ENCODE measurements around the gene PTTG1.

Gene PTTG1

DNA sequence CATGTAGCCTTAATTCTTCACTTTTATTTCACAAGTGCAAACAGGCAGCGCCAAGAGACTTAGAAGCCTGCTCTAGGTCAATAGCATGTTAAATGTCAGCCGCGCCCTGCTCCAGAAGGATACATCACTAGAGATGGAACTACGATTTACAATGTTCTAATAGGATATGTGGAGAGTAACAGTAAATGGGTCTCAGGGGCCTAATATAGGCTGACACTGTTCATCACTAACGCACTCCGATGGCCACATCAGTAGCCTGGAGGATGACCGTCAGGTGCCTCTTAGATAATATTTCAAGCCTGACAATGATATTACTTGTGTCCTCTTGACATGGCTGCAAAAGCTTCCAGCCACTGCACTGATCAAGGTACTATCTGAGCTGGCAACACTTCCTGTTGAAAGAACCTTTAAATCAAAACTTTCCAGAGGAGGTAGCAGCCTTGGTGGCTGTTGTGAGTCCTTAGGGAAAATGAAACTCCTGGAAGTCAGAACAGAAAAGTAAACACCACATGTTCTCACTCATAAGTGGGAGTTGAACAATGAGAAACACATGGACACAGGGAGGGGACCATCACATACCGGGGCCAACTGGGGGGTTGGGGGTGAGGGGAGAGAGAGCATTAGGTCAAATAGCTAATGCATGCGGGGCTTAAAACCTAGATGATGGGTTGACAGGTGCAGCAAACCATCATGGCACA lies 35.0 kb downstream of the PTTG1 start:
- no peak for DNase-seq

DNA sequence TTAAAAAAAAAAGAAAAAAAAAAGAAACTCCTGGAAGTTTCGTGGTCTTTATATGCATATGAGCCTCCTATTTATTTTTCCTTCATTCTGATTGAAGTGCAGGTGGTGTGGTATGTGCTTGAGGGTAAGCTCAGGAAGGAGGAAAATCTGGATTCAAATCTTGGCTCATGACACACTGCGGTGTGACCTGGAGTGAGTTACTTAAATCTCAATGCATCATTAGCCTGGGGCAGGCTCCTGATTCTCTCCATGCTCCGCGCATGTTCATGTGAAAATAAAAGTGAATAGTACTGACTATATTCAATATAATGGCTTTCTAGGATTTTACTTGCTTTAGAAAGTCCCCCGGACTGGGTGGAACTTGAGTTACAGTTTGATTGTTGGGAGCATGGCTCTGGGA lies 35.6 kb downstream of the PTTG1 start:
- no peak for DNase-seq

- no peak for DNase-seq
Observed at GRCh38 chr5:160458806-160459800, 37.4 kb downstream of the PTTG1 start.

- DNase-seq: no peak
Observed at GRCh38 chr5:160460377-160461049, 38.9 kb downstream of the PTTG1 start.

DNA sequence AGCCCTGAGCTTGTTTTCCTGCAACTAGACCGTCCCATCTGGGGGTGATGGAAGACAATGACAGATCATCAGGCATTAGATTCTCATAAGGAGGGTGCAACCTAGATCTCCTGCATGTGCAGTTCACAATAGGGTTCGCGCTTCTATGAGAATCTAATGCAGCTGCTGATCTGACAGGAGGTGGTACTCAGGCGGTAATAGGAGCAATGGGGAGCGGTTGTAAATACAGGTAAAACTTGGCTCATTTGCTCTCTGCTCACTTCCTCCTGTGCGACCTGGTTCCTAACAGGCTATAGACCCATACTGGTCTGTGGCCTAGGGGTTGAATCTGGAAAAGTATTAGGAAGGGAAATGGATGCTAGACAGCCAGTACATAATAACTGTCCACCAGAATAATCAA lies 39.7 kb downstream of the PTTG1 start:
- DNase-seq: no peak

GRCh38 chr5:160462167-160462566 lies 40.5 kb downstream of the PTTG1 start:
- no peak for DNase-seq

- no peak for DNase-seq
Observed at GRCh38 chr5:160463227-160463626, 41.6 kb downstream of the PTTG1 start.

- DNase-seq: no peak
Observed at GRCh38 chr5:160463740-160464465, 42.2 kb downstream of the PTTG1 start.

- no peak for DNase-seq
Observed at GRCh38 chr5:160464466-160464797, 42.8 kb downstream of the PTTG1 start.

DNA sequence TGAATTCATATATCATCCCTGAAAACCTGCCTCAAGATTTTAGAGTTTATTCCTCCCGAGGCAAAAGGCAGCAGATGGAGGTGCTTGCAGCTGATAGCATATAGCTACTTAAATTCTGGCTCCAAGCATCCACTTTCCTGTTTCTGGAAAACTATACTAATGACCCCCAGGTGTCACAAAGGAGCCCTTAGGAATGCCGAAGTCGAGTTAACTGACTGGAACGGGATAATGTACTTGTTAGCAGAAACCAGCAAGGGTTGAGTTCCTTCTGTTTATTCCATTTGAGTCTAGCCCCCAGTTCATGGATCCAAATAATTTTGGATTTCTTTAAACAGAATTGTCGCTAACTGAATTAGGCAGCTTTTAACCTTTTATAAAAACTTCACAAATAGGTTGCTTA lies 44.5 kb downstream of the PTTG1 start:
- DNase-seq: no peak

DNA sequence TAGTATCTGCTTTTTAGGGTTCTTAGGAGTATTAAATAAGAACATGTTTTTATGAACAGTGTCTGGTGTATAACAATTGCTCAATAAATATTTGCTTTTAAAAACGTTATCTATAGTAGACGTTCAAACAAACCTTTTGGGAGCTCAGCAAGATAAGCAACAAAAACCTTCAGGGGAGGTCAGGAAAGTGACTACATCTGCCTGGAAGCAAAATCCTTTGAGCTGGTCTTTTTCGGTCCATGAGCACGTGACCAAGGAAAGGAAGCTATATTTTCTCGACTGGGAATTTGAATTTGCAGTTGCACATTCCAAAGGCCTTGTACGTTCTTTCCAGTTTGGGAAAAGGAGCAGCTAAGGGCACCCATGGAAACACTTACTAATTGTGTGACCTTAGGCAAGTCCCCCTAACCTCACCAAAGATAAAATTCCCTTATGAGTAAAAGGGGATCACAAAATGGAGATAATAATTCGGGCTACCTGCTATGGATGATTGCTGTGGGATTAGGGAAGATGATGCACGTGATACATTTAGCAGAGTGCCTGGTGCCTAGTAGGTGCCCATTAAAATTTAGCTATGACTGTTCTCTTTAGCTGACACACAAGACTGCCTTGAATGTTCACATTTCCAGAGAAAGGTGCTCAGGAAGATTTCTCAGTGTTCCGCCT lies 45.4 kb downstream of the PTTG1 start:
- DNase-seq: no peak

GRCh38 chr5:160467555-160468362 lies 46.1 kb downstream of the PTTG1 start:
- DNase-seq: no peak

- no peak for DNase-seq
Observed at GRCh38 chr5:160468363-160468975, 46.8 kb downstream of the PTTG1 start.

- DNase-seq: no peak
Observed at GRCh38 chr5:160469156-160470144, 47.8 kb downstream of the PTTG1 start.

DNA sequence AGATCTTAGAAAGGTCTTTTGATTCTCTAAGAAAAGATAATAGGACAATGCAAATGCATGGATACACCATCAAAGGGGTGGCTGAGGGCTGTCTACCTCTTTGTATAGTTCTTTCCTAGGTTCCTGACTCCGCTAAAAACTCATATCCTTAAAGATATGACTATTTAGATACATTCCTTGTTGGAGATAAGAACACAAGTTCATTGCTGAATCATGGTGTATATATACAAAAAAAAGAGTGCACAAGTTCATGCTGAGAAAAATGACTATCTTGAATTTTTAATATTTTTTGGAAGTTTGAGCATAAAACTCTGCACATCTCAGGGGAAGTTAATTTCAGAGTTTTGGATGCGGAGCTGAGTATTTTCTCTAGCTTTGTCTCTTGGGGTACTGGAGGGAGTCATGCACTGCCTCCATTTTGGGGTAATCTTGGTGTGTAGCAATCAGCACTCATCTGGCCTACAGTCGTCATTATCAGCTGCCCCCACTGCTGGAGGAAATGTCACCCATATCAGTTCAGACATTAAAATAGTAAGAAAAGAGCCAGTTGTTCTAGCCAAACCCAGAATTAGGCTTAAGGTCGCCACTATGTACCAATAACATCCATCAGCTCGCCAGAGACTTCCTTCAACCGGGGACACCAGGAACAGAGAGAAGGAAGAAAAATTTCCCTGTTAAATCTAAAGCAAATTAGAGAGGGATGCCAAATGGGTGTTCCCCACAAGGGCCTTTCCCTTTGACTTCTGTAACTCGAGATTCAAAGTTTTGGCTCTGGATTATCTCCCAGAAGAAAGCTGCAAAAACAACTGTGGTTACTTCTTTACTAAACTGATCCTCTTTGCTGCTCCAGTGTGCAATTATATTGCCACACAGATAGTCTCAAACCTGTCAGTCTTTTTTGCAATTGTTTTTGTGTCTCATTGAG lies 49.0 kb downstream of the PTTG1 start:
- no peak for DNase-seq

DNA sequence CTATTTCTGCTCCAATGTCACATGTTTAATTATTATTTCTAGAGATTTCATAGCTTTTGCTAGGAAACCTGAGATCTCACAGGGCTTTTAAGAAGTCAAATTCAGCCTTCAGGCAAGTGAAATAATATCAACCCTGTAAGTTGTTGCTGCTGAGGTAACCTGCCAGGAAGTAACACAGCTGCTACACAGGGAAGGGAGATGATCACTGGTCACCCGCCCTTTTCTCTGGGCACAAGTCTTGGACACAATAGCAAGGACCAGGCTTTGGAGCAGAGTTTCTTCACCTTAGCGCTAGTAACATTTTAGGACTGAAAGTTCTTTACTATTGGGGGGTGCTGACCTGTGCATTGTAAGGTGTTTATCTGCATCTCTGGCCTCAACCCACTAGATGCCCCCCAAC lies 50.1 kb downstream of the PTTG1 start:
- DNase-seq: no peak

DNA sequence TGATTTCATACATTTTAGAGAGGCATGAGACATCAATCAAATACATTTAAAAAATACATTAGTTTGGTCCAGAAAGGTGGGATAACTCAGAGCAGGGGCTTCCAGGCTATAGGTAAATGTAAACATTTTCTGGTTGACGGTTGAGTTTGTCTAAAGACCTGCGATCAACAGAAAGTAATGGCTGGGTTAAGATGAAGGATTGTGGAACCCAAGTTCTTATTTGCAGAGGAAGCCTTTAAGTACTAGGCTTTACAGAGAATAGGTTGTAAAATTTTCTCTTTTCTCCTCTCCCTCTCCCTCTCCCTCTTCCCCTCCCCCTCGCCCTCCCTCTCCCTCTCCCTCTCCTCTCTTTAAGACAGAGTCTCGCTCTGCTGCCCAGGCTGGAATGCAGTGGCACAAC lies 50.8 kb downstream of the PTTG1 start:
- DNase-seq: no peak

GRCh38 chr5:160473681-160474080 lies 52.0 kb downstream of the PTTG1 start:
- no peak for DNase-seq

- DNase-seq: no peak
Observed at GRCh38 chr5:160474084-160474483, 52.4 kb downstream of the PTTG1 start.

Measured in DMS79 treated with DMSO at 0.1 percent for 48 hours (cell line).